K562 (cell line): Measurements from ENCODE around the gene MFSD2B. TPM values are rescaled to one million over a fixed set of nuclear protein-coding genes. Genes with fewer than 3 reads are reported as not detected.

Experiments
- CREM ChIP-seq: IDR thresholded peaks from 2 replicates; pipeline ENCODE4 v1.6.1; 2014; ENCODE audit warnings: antibody characterized with exemption, low read depth
- FIP1L1 ChIP-seq: fragments of 200-400 bp; formaldehyde crosslinking; IDR thresholded peaks from 2 replicates; pipeline ENCODE4 v1.6.1; 2018; ENCODE audit warnings: mild to moderate bottlenecking, low read depth, low read length; ENCODE audit not compliant: poor library complexity, severe bottlenecking
- FOXJ3 ChIP-seq: sonication (generic); formaldehyde crosslinking; IDR thresholded peaks from 2 replicates; pipeline ENCODE4 v1.4.0; 2020; ENCODE audit warnings: mild to moderate bottlenecking, missing genetic modification reagents
- GABPB2 ChIP-seq: fragments of 250-450 bp; sonication (Bioruptor Pico); conservative IDR thresholded peaks from 2 replicates; pipeline ENCODE4 v1.5.1; 2021; ENCODE audit warnings: mild to moderate bottlenecking
- GTF3C2 ChIP-seq: IDR thresholded peaks from 3 replicates; pipeline ENCODE4 v1.6.1; 2011; ENCODE audit warnings: borderline replicate concordance, mild to moderate bottlenecking, moderate library complexity; ENCODE audit not compliant: insufficient read length; ENCODE audit errors: extremely low read depth
- IRF2 ChIP-seq: sonication (generic); formaldehyde crosslinking; IDR thresholded peaks from 2 replicates; pipeline ENCODE4 v1.8.1; 2022; ENCODE audit warnings: mild to moderate bottlenecking, missing genetic modification reagents
- KHSRP ChIP-seq: fragments of 450-650 bp; IDR thresholded peaks from 2 replicates; pipeline ENCODE4 v1.6.1; 2017
- MNT ChIP-seq, 2 experiments: fragments of 450-650 bp; conservative IDR thresholded peaks; 2 replicates each; pipeline ENCODE4 v1.6.1; 2017; ENCODE audit warnings: mild to moderate bottlenecking in 2 of 2, moderate library complexity in 2 of 2
- PHTF2 ChIP-seq: fragments of 250-450 bp; sonication (Bioruptor Pico); IDR thresholded peaks from 2 replicates; pipeline ENCODE4 v1.5.0; 2021; ENCODE audit warnings: mild to moderate bottlenecking
- POLR2A ChIP-seq: fragments of 450-650 bp; conservative IDR thresholded peaks from 2 replicates; pipeline ENCODE4 v1.6.1; 2016
- PTBP1 ChIP-seq: fragments of 200-400 bp; formaldehyde crosslinking; IDR thresholded peaks from 2 replicates; pipeline ENCODE4 v1.6.1; 2017; ENCODE audit warnings: low read depth, low read length
- SETDB1 ChIP-seq: IDR thresholded peaks from one replicate; pipeline ENCODE4 v1.6.1; 2012; ENCODE audit warnings: low read length, control low read depth, inconsistent platforms
- SP1 ChIP-seq: sonication (generic); formaldehyde crosslinking; IDR thresholded peaks from 2 replicates; pipeline ENCODE4 v1.8.1; 2022; ENCODE audit warnings: mild to moderate bottlenecking, missing genetic modification reagents
- WHSC1 ChIP-seq: IDR thresholded peaks from one replicate; pipeline ENCODE4 v1.6.1; 2012; ENCODE audit warnings: low read length, control low read depth, inconsistent platforms
- XRCC3 ChIP-seq: fragments of 450-650 bp; IDR thresholded peaks from 2 replicates; pipeline ENCODE4 v1.6.1; 2017; ENCODE audit warnings: mild to moderate bottlenecking, moderate library complexity
- ZFX ChIP-seq: sonication (generic); formaldehyde crosslinking; IDR thresholded peaks from 2 replicates; pipeline ENCODE4 v1.8.0; 2022; ENCODE audit warnings: mild to moderate bottlenecking, missing genetic modification reagents, moderate library complexity
- ZNF174 ChIP-seq: fragments of 250-450 bp; sonication (Bioruptor Pico); IDR thresholded peaks from 2 replicates; pipeline ENCODE4 v1.4.0; 2020; ENCODE audit warnings: mild to moderate bottlenecking
- ZNF551 ChIP-seq: fragments of 250-450 bp; sonication (Bioruptor Pico); IDR thresholded peaks from 2 replicates; pipeline ENCODE4 v1.5.0; 2021; ENCODE audit warnings: mild to moderate bottlenecking, moderate library complexity
- ZNF609 ChIP-seq: sonication (generic); formaldehyde crosslinking; IDR thresholded peaks from 2 replicates; pipeline ENCODE4 v1.8.1; 2023; ENCODE audit warnings: missing genetic modification reagents, mild to moderate bottlenecking, borderline replicate concordance
- polyA plus RNA-seq, 8 experiments: library from polyadenylated mRNA; depleted of rRNA in 4 of 8; stranded (reverse) in 5 of 8; unstranded in 3 of 8; fragments of >200 nt; fragmentation: Nextera tagmentation in 2 of 8; fragmentation: Illumina TruSeq in 1 of 8; extraction: Ambion mirVana in 2 of 8; extraction: Trizol in 1 of 8; gene quantifications; 2 replicates each; pipeline versions ENCODE4 v1.2.1 to v1.2.3, GENCODE V29; 2011 to 2014; ENCODE audit warnings: inconsistent platforms in 1 of 8, missing spikeins in 1 of 8
- total RNA-seq, 7 experiments: library from RNA; depleted of rRNA in 6 of 7; stranded (reverse); fragments of >200 nt in 6 of 7; fragmentation: Illumina TruSeq in 2 of 7; extraction: Trizol in 2 of 7; gene quantifications; 2 replicates each; pipeline versions ENCODE4 v1.2.1 to v1.2.3, GENCODE V29; 2011 to 2021; ENCODE audit warnings: low replicate concordance in 1 of 7

Gene MFSD2B
- total and polyA plus RNA-seq, 9 of the 15 experiments (the other 6 are each of a cell fraction or from before 2014, with no cell fraction given) = 2.6 to 10.9 (median 6.8) TPM

- TF ChIP-seq ZNF609 (no peak), CREM (peak; percentile 51; the same call in 1 of the 2 replicates), PHTF2 (CRISPR knock-in tag) (no peak), GTF3C2 (no peak), MNT (conservative IDR thresholded peaks at IDR 0.05) (peak; percentile 55 to 79; a peak in 3 of 4 replicates), FIP1L1 (no peak), SP1 (CRISPR knock-in tag) (peak; percentile 68), PTBP1 (no peak), XRCC3 (no peak), ZNF551 (no peak), SETDB1 (no peak), IRF2 (CRISPR knock-in tag) (no peak), FOXJ3 (no peak), ZNF174 (CRISPR knock-in tag) (no peak), ZFX (CRISPR knock-in tag) (peak; percentile 42), GABPB2 (CRISPR knock-in tag) (no peak), WHSC1 (no peak), POLR2A (peak; percentile 96), KHSRP (no peak)
Observed at GRCh38 chr2:24046930-24047702, 37.2 kb downstream of the MFSD2B start, which contains the start of gene WDCP (continued).
